K562 (cell line): ENCODE results near the gene TMEM248. TPM values are rescaled to one million over a fixed set of nuclear protein-coding genes. Genes with fewer than 3 reads are reported as not detected.

Experiments used
- ATAC-seq: fragments of 200-7000 bp; cut with Tn5 transposase; 3 replicates; pipeline ENCODE4 v1.9.1; 2020; ENCODE audit warnings: moderate library complexity
- BruUV-seq: library from RNA; stranded (reverse); fragments of 400-500 nt; replicated peaks from 2 replicates; lab custom pipeline; 2021; lab: Mats Ljungman, UMichigan
- CTCF ChIA-PET: fragments of 300-600 bp; formaldehyde crosslinking; extraction: SDS; loops from one replicate; lab custom pipeline; 2021; ENCODE audit warnings: low intra/inter-chr PET ratio; lab: Yijun Ruan, JAX
- POLR2A ChIA-PET: fragments of 300-600, 350-650 bp; sonication (Branson Sonifier 250); formaldehyde crosslinking; extraction: SDS; loops from one replicate; lab custom pipeline; 2021; ENCODE audit warnings: antibody characterized with exemption, inconsistent platforms; lab: Yijun Ruan, JAX
- DNase-seq, 4 experiments: peaks; one replicate each; pipeline versions ENCODE4 v3.0.0 to v3.0.0-alpha.2; 2011 to 2018; ENCODE audit warnings: low spot score in 3 of 4, mixed read lengths in 3 of 4; ENCODE audit errors: extremely low read depth in 1 of 4
- FAIRE-seq: peaks from 2 replicates; lab custom pipeline; 2011; peaks lifted over from hg19 to GRCh38; lab: Jason Lieb, UNC
- H2AFZ ChIP-seq: 2 replicates; pipeline ENCODE4 v1.6.0; 2011; ENCODE audit warnings: low read depth, low read length, control low read depth, inconsistent platforms
- H3K27ac ChIP-seq: fragments of 200-600 bp; 3 replicates; pipeline ENCODE4 v1.8.0; 2011; ENCODE audit warnings: low read depth, mild to moderate bottlenecking, control low read depth, inconsistent platforms, low read length, moderate library complexity, mixed read lengths; ENCODE audit errors: extremely low read depth
- H3K27me3 ChIP-seq, 2 experiments: fragments of 300-600 bp in 1 of 2; 2 replicates in 1 of 2; 3 replicates in 1 of 2; pipeline versions ENCODE4 v1.6.0 to v1.8.0; 2011; ENCODE audit warnings: inconsistent platforms in 2 of 2, low read length in 2 of 2, mild to moderate bottlenecking in 1 of 2, mixed read lengths in 1 of 2, moderate library complexity in 1 of 2; ENCODE audit not compliant: control insufficient read depth in 2 of 2, insufficient read depth in 2 of 2
- H3K36me3 ChIP-seq: fragments of 300-600 bp; 3 replicates; pipeline ENCODE4 v1.8.0; 2011; ENCODE audit warnings: mild to moderate bottlenecking, low read length, inconsistent platforms; ENCODE audit not compliant: control insufficient read depth, insufficient read depth
- H3K4me1 ChIP-seq, 2 experiments: fragments of 200-600 bp in 1 of 2; replicated peaks in 1 of 2; 2 replicates in 1 of 2; 3 replicates in 1 of 2; pipeline versions ENCODE4 v1.5.1 to v1.8.0; 2011; ENCODE audit warnings: inconsistent platforms in 2 of 2, low read length in 2 of 2, mild to moderate bottlenecking in 1 of 2, mixed read lengths in 1 of 2, moderate library complexity in 1 of 2; ENCODE audit not compliant: control insufficient read depth in 2 of 2, insufficient read depth in 2 of 2
- H3K4me2 ChIP-seq: 2 replicates; pipeline ENCODE4 v1.6.1; 2011; ENCODE audit warnings: low read length, control low read depth, inconsistent platforms, mixed read lengths; ENCODE audit not compliant: insufficient read depth
- H3K4me3 ChIP-seq: fragments of 200-600 bp; sonication (generic), shearing (Covaris generic); 2 replicates; pipeline ENCODE4 v1.5.1; 2016; ENCODE audit warnings: control low read depth, inconsistent platforms
- H3K79me2 ChIP-seq: fragments of 200-600 bp; 3 replicates; pipeline ENCODE4 v1.8.0; 2011; ENCODE audit warnings: low read length, inconsistent platforms; ENCODE audit not compliant: control insufficient read depth, insufficient read depth
- H3K9ac ChIP-seq, 2 experiments: 2 replicates each; pipeline versions ENCODE4 v1.6.0 to v1.6.1; 2011; ENCODE audit warnings: low read depth in 2 of 2, low read length in 2 of 2, control low read depth in 1 of 2, inconsistent platforms in 1 of 2, mild to moderate bottlenecking in 1 of 2, mixed read lengths in 1 of 2; ENCODE audit not compliant: insufficient read depth in 1 of 2
- H3K9me1 ChIP-seq: one replicate; pipeline ENCODE4 v1.6.0; 2011; ENCODE audit warnings: inconsistent platforms, mild to moderate bottlenecking, low read length, moderate library complexity; ENCODE audit not compliant: control insufficient read depth, insufficient read depth
- H3K9me3 ChIP-seq: replicated peaks from 2 replicates; pipeline ENCODE4 v1.5.1; 2011; ENCODE audit warnings: low read depth, low read length, inconsistent platforms; ENCODE audit not compliant: control insufficient read depth, insufficient read depth
- H4K20me1 ChIP-seq: replicated peaks from 2 replicates; pipeline ENCODE4 v1.6.1; 2011; ENCODE audit warnings: low read length, inconsistent platforms, mixed read lengths; ENCODE audit not compliant: control insufficient read depth, insufficient read depth
- BCOR ChIP-seq: fragments of 450-650 bp; IDR thresholded peaks from 2 replicates; pipeline ENCODE4 v1.6.1; 2016
- CREB1 ChIP-seq, 2 experiments: sonication (generic) in 1 of 2; formaldehyde crosslinking in 1 of 2; IDR thresholded peaks; 2 replicates each; pipeline versions ENCODE4 v1.6.1 to v1.8.0; 2012 to 2022; ENCODE audit warnings: inconsistent platforms in 1 of 2, mild to moderate bottlenecking in 1 of 2, missing genetic modification reagents in 1 of 2, moderate library complexity in 1 of 2
- DPF2 ChIP-seq: fragments of 450-650 bp; IDR thresholded peaks from 2 replicates; pipeline ENCODE4 v1.6.1; 2016
- ELK1 ChIP-seq: sonication (generic); formaldehyde crosslinking; IDR thresholded peaks from 2 replicates; pipeline ENCODE4 v1.8.1; 2022; ENCODE audit warnings: missing genetic modification reagents
- HMBOX1 ChIP-seq: sonication (generic); IDR thresholded peaks from 2 replicates; pipeline ENCODE4 v1.6.1; 2016
- KDM2B ChIP-seq: fragments of 250-450 bp; sonication (Bioruptor Pico); IDR thresholded peaks from 2 replicates; pipeline ENCODE4 v1.8.0; 2021; ENCODE audit warnings: mild to moderate bottlenecking, moderate library complexity
- MITF ChIP-seq: IDR thresholded peaks from 2 replicates; pipeline ENCODE4 v1.6.1; 2014; ENCODE audit warnings: antibody characterized with exemption
- PML ChIP-seq: IDR thresholded peaks from 2 replicates; pipeline ENCODE4 v1.6.1; 2012; ENCODE audit warnings: low read length, inconsistent platforms
- POLR2A ChIP-seq: fragments of 450-650 bp; conservative IDR thresholded peaks from 2 replicates; pipeline ENCODE4 v1.6.1; 2016
- SPI1 ChIP-seq: IDR thresholded peaks from 2 replicates; pipeline ENCODE4 v1.6.1; 2011; ENCODE audit warnings: low read depth, low read length, control low read depth, borderline replicate concordance
- XRCC3 ChIP-seq: fragments of 450-650 bp; IDR thresholded peaks from 2 replicates; pipeline ENCODE4 v1.6.1; 2017; ENCODE audit warnings: mild to moderate bottlenecking, moderate library complexity
- YY1 ChIP-seq, 3 experiments: IDR thresholded peaks; 2 replicates each; pipeline ENCODE4 v1.6.1; 2011; ENCODE audit warnings: low read length in 2 of 3, mild to moderate bottlenecking in 2 of 3, moderate library complexity in 2 of 3, borderline replicate concordance in 1 of 3, control low read depth in 1 of 3, low read depth in 1 of 3; ENCODE audit not compliant: insufficient read depth in 3 of 3, insufficient replicate concordance in 2 of 3, control insufficient read depth in 1 of 3, insufficient read length in 1 of 3; ENCODE audit errors: extremely low read depth in 1 of 3
- ZBTB1 ChIP-seq: sonication (generic); formaldehyde crosslinking; IDR thresholded peaks from 2 replicates; pipeline ENCODE4 v1.8.1; 2023; ENCODE audit warnings: missing genetic modification reagents, low read depth, mild to moderate bottlenecking, borderline replicate concordance
- ZEB2 ChIP-seq: fragments of 450-650 bp; IDR thresholded peaks from 2 replicates; pipeline ENCODE4 v1.6.1; 2016
- ZNF436 ChIP-seq: fragments of 250-450, 450-650 bp; sonication (Bioruptor Pico); formaldehyde crosslinking; IDR thresholded peaks from 2 replicates; pipeline ENCODE4 v1.7.0; 2020; ENCODE audit warnings: mild to moderate bottlenecking
- WGBS: fragments of 100-300 bp; shearing (Covaris generic); methylation state at CpG from one replicate; pipeline ENCODE4 v1.1.6; 2016; ENCODE audit warnings: low coverage, mixed read lengths; ENCODE audit not compliant: insufficient coverage; ENCODE audit errors: missing lambda C conversion rate; 5-methylcytosine and 5-hydroxymethylcytosine counted together
- in situ Hi-C: fragments of 300-500 bp; cut with MboI; formaldehyde crosslinking; loops from 4 replicates; pipeline ENCODE4 v1.15.0; 2018; ENCODE audit warnings: inconsistent platforms, mixed read lengths
- intact Hi-C: fragments of 100-400 bp; cut with micrococcal nuclease; formaldehyde crosslinking; loops from 2 replicates; pipeline ENCODE4 v1.14.2; 2022
- polyA plus RNA-seq, 8 experiments: library from polyadenylated mRNA; depleted of rRNA in 4 of 8; stranded (reverse) in 5 of 8; unstranded in 3 of 8; fragments of >200 nt; fragmentation: Nextera tagmentation in 2 of 8; fragmentation: Illumina TruSeq in 1 of 8; extraction: Ambion mirVana in 2 of 8; extraction: Trizol in 1 of 8; gene quantifications; 2 replicates each; pipeline versions ENCODE4 v1.2.1 to v1.2.3, GENCODE V29; 2011 to 2014; ENCODE audit warnings: inconsistent platforms in 1 of 8, missing spikeins in 1 of 8
- total RNA-seq, 7 experiments: library from RNA; depleted of rRNA in 6 of 7; stranded (reverse); fragments of >200 nt in 6 of 7; fragmentation: Illumina TruSeq in 2 of 7; extraction: Trizol in 2 of 7; gene quantifications; 2 replicates each; pipeline versions ENCODE4 v1.2.1 to v1.2.3, GENCODE V29; 2011 to 2021; ENCODE audit warnings: low replicate concordance in 1 of 7

TMEM248 gene
- total and polyA plus RNA-seq, 9 of the 15 experiments (the other 6 are each of a cell fraction or from before 2014, with no cell fraction given) = 6.3 to 132 (median 64.4) TPM

GRCh38 chr7:66921918-66922486 lies 977 bp downstream of the TMEM248 start:
- in situ Hi-C loops (no loop called here), intact Hi-C loops (loop anchor here (5.0 kb wide), 1 partner anchor 75 kb away; the partner anchor contains the start of genes SBDS and TYW1)
- DNase-seq (peak; percentile 67 to 85 (median 73)), ATAC-seq (peak; percentile 62), FAIRE-seq (peak; percentile 74)
- Histone ChIP-seq H3K4me1 (peaks cover 18 to 32% of the 10 kb centered on the region in 2 experiments; a peak in 4 of 5 replicates), H4K20me1 (peaks cover 8% of the 10 kb centered on the region; the same call in 1 of the 2 replicates), H3K9me1 (no peaks in the 10 kb centered on the region), H2AFZ (peak overlapping the region; percentile 6), H3K9ac (peak overlapping the region; percentile 88 to 97; a peak in 3 of 4 replicates), H3K4me3 (peak overlapping the region; percentile 79), H3K4me2 (peak overlapping the region; percentile 100), H3K79me2 (peaks cover 70% of the 10 kb centered on the region), H3K27ac (peak overlapping the region; percentile 90), H3K36me3 (peaks cover 35% of the 10 kb centered on the region), H3K27me3 (no peaks in the 10 kb centered on the region; a peak in 1 of 5 replicates), H3K9me3 (no peaks in the 10 kb centered on the region)
- CTCF ChIA-PET = no interaction called here
- WGBS = 3% methylated on average over 15 of the region's 15 CpGs
- BruUV-seq = TSS peak; percentile 58
- POLR2A ChIA-PET = interaction anchor here (0.6 to 1.8 kb wide), 9 partner anchors 8 to 68 kb away, joined by 3 to 18 read pairs (median 4); no protein-coding TSS in a partner anchor
- TF ChIP-seq KDM2B (CRISPR knock-in tag) (0 out of 2 replicates have a peak, but pooled peaks have one; percentile 19), XRCC3 (no peak), ELK1 (CRISPR knock-in tag) (no peak), BCOR (peak; percentile 58), CREB1 (IDR thresholded peaks at IDR 0.05) (0 out of 2 replicates have a peak, but pooled peaks have one; percentile 33), CREB1 (CRISPR knock-in tag; IDR thresholded peaks at IDR 0.05) (no peak; the same call in 1 of the 2 replicates), YY1 (IDR thresholded peaks at IDR 0.05; ENCODE audit: borderline replicate concordance in 1 of 3, control insufficient read depth in 1 of 3, extremely low read depth in 1 of 3, insufficient read depth in 3 of 3, insufficient read length in 1 of 3, insufficient replicate concordance in 2 of 3, low read depth in 1 of 3, low read length in 2 of 3) (peak in 1 of 3 experiments; percentile 31), PML (peak; percentile 95), POLR2A (peak; percentile 57), DPF2 (peak; percentile 95), ZEB2 (peak; percentile 98), ZBTB1 (CRISPR knock-in tag) (peak; percentile 60; the same call in 1 of the 2 replicates), HMBOX1 (peak; percentile 90), MITF (no peak; the same call in 1 of the 2 replicates), SPI1 (peak; percentile 85), ZNF436 (CRISPR knock-in tag) (no peak)
